PC-3 (cell line): ENCODE results near the gene NUAK2. TPM values are rescaled to one million over a fixed set of nuclear protein-coding genes. Genes with fewer than 3 reads are reported as not detected.
A peak's percentile ranks its signal among the peaks of the same experiment; 100 is the strongest.

Experiments
- ATAC-seq: fragments of 200-7000 bp; cut with Tn5 transposase; 2 replicates; pipeline ENCODE4 v1.9.1; 2020; ENCODE audit warnings: mild to moderate bottlenecking, moderate library complexity
- Bru-seq: library from RNA; stranded (reverse); fragments of 400-500 nt; gene quantifications from one replicate; lab custom pipeline; 2021; lab: Mats Ljungman, UMichigan
- BruChase-seq, 2 experiments: library from RNA; stranded (reverse); fragments of 400-500 nt; gene quantifications; one replicate each; lab custom pipeline; 2021; lab: Mats Ljungman, UMichigan
- BruUV-seq: library from RNA; stranded (reverse); fragments of 400-500 nt; replicated peaks from 2 replicates; lab custom pipeline; 2021; lab: Mats Ljungman, UMichigan
- CTCF ChIA-PET: fragments of 300-600 bp; sonication (Branson Sonifier 250); formaldehyde crosslinking; loops from one replicate; lab custom pipeline; 2022; ENCODE audit warnings: antibody characterized with exemption; lab: Charles Lee
- POLR2A ChIA-PET: fragments of 300-600 bp; sonication (Branson Sonifier 250); formaldehyde crosslinking; loops from one replicate; lab custom pipeline; 2022; ENCODE audit warnings: antibody characterized with exemption; ENCODE audit not compliant: unreplicated experiment; lab: Charles Lee
- DNase-seq: peaks from one replicate; pipeline ENCODE4 v3.0.0-alpha.2; 2015
- H2AFZ ChIP-seq: fragments of 300-600 bp; sonication (generic); 2 replicates; pipeline ENCODE4 v1.6.0; 2016; ENCODE audit warnings: antibody characterized with exemption, low read length
- H3F3A ChIP-seq: fragments of 300-600 bp; sonication (generic); one replicate; pipeline ENCODE4 v1.6.0; 2017; ENCODE audit warnings: antibody characterized with exemption, low read length, control low read depth, mild to moderate bottlenecking; ENCODE audit not compliant: unreplicated experiment
- H3K27ac ChIP-seq: fragments of 300-600 bp; sonication (generic); 2 replicates; pipeline ENCODE4 v1.5.1; 2016; ENCODE audit warnings: mild to moderate bottlenecking, low read length
- H3K27me3 ChIP-seq: fragments of 300-600 bp; sonication (generic); 2 replicates; pipeline ENCODE4 v1.6.1; 2016; ENCODE audit warnings: low read length, mixed read lengths
- H3K36me3 ChIP-seq: fragments of 300-600 bp; sonication (generic); 2 replicates; pipeline ENCODE4 v1.6.1; 2016; ENCODE audit warnings: low read depth, mixed run types, low read length, mixed read lengths
- H3K4me1 ChIP-seq: fragments of 300-600 bp; sonication (generic); 2 replicates; pipeline ENCODE4 v1.5.1; 2016; ENCODE audit warnings: low read length; ENCODE audit not compliant: insufficient read depth
- H3K4me2 ChIP-seq: fragments of 300-600 bp; sonication (generic); 2 replicates; pipeline ENCODE4 v1.6.0; 2016; ENCODE audit warnings: low read length
- H3K4me3 ChIP-seq: fragments of 300-600 bp; sonication (generic); 2 replicates; pipeline ENCODE4 v1.5.1; 2016; ENCODE audit warnings: mild to moderate bottlenecking, low read length, mixed read lengths
- H3K79me2 ChIP-seq: fragments of 300-600 bp; sonication (generic); 2 replicates; pipeline ENCODE4 v1.6.1; 2017; ENCODE audit warnings: low read length, mixed read lengths
- H3K9ac ChIP-seq: fragments of 300-600 bp; sonication (generic); 2 replicates; pipeline ENCODE4 v1.6.0; 2016; ENCODE audit warnings: mild to moderate bottlenecking, low read length
- H3K9me2 ChIP-seq: fragments of 300-600 bp; sonication (generic); replicated peaks from 2 replicates; pipeline ENCODE4 v1.6.1; 2016; ENCODE audit warnings: mixed run types, low read length, mixed read lengths
- H3K9me3 ChIP-seq: fragments of 300-600 bp; sonication (generic); 2 replicates; pipeline ENCODE4 v1.6.1; 2016; ENCODE audit warnings: low read length, mixed read lengths
- H4K20me1 ChIP-seq: fragments of 300-600 bp; sonication (generic); 2 replicates; pipeline ENCODE4 v1.6.1; 2016; ENCODE audit warnings: low read length, mixed read lengths
- CTCF ChIP-seq: fragments of 300-600 bp; sonication (generic); conservative IDR thresholded peaks from 2 replicates; pipeline ENCODE4 v1.5.1; 2017; ENCODE audit warnings: antibody characterized with exemption, low read depth, mild to moderate bottlenecking, low read length
- EZH2 ChIP-seq: fragments of 300-600 bp; sonication (generic); IDR thresholded peaks from one replicate; pipeline ENCODE4 v1.6.1; 2017; ENCODE audit warnings: antibody characterized with exemption, mild to moderate bottlenecking, low read length; ENCODE audit not compliant: unreplicated experiment
- EZH2phosphoT487 ChIP-seq: fragments of 300-600 bp; sonication (generic); IDR thresholded peaks from 2 replicates; pipeline ENCODE4 v1.6.1; 2018; ENCODE audit warnings: mild to moderate bottlenecking, antibody characterized with exemption, low read length, borderline replicate concordance
- intact Hi-C: fragments of 100-400 bp; cut with micrococcal nuclease; formaldehyde crosslinking; loops from 2 replicates; pipeline ENCODE4 v1.9.0; 2023
- long read RNA-seq: library from polyadenylated mRNA; unstranded; transcript quantifications from one replicate; pipeline ENCODE4 v2.0.0, GENCODE V29; 2021; ENCODE audit not compliant: unreplicated experiment
- total RNA-seq: library from RNA; depleted of rRNA; stranded (reverse); fragments of >200 nt; gene quantifications from 2 replicates; pipeline ENCODE4 v1.2.3, GENCODE V29; 2014; rRNA removed

Gene NUAK2
- total RNA-seq, result 3.8 and 4.8 TPM in 2 replicates
- percentile 40 among the genes with signal in this experiment for Bru-seq, nascent RNA
- BruChase-seq, experiment 1, labeled RNA remaining after a 6-hour chase, result percentile 45 among the genes with signal in this experiment
- percentile 35 among the genes with signal in this experiment for BruChase-seq, experiment 2, labeled RNA remaining after a 2-hour chase
- long read RNA-seq, partial matches to known transcripts, result 2 of 5 reads
- long read RNA-seq, other reads (novel, unspliced or antisense), result 2 of 5 reads

GRCh38 chr1:205321162-205321958 lies at the start of gene NUAK2:
NUAK2 (minus strand) TSS chr1:205321745; CDS start chr1:205321628, 117 bp downstream.
- Histone ChIP-seq H3K4me2 (peak within 1 kb of the TSS; percentile 93), H3K79me2 (peaks cover 42% of the 10 kb centered on the region), H4K20me1 (no peaks in the 10 kb centered on the region), H3K36me3 (no peaks in the 10 kb centered on the region), H3K9me3 (no peaks in the 10 kb centered on the region), H3K9me2 (no peaks in the 10 kb centered on the region), H3K4me3 (peak within 1 kb of the TSS; percentile 82), H3K9ac (peak within 1 kb of the TSS; percentile 62), H3K27me3 (no peaks in the 10 kb centered on the region), H3K4me1 (peaks cover 42% of the 10 kb centered on the region), H3F3A (no peaks in the 10 kb centered on the region), H3K27ac (no peak within 1 kb of the TSS), H2AFZ (peak within 1 kb of the TSS; percentile 92)
- CTCF ChIA-PET, result interaction anchor here (0.6 to 2.1 kb wide), 6 partner anchors 37 to 110 kb away, joined by 3 to 18 read pairs (median 5); no protein-coding TSS in a partner anchor
- no TSS peak for BruUV-seq
- intact Hi-C loops, result loop anchor here (1.0 kb wide), 1 partner anchor 48 kb away; no protein-coding TSS in a partner anchor
- POLR2A ChIA-PET, result interaction anchor here (0.6 kb wide), 1 partner anchor 37 kb away, joined by 3 read pairs; no protein-coding TSS in a partner anchor
- ATAC-seq (peak; percentile 86), DNase-seq (peak; percentile 94)
- peak; percentile 53 for TF ChIP-seq CTCF
- TF ChIP-seq EZH2, result no peak
- TF ChIP-seq EZH2phosphoT487, result no peak

DNA sequence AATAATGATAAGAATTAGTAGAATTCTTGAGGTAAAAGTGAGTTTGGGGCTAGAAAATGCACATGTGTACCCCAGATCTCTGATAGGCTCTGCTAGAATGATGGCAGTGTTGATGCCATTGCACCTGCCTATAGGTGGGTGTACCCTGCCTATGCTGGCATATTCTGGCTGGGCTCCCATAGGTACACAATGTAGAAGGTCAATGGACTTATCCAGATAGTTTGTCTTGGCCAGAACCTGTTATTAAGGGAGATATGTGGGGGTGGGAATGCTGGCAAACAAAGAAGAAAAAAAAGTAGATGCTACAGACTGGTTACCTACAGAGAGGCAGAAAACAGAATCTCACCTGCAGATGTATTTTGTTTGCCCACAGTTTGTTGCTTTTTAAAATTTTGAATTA lies 49.2 kb upstream of the NUAK2 start:
- Histone ChIP-seq H3K4me2 (no peak overlapping the region), H3K27me3 (no peaks in the 10 kb centered on the region), H3K4me1 (peaks cover 26% of the 10 kb centered on the region), H3K27ac (no peak overlapping the region), H3K79me2 (no peaks in the 10 kb centered on the region), H2AFZ (no peak overlapping the region), H3K9me3 (no peaks in the 10 kb centered on the region), H3K9ac (no peak overlapping the region), H3F3A (peaks cover 5% of the 10 kb centered on the region), H3K36me3 (no peaks in the 10 kb centered on the region), H3K4me3 (no peak overlapping the region), H3K9me2 (no peaks in the 10 kb centered on the region), H4K20me1 (no peaks in the 10 kb centered on the region)
- ChIA-PET POLR2A (no interaction called here), CTCF (no interaction called here)
- BruUV-seq, result no TSS peak
- intact Hi-C loops, result no loop called here
- TF ChIP-seq EZH2phosphoT487, result no peak
- no peak for TF ChIP-seq CTCF
- TF ChIP-seq EZH2, result no peak
- no peak for DNase-seq
- no peak for ATAC-seq
